GM18867 (cell line): ENCODE results near the gene LIMD2.
A peak's percentile ranks its signal among the peaks of the same experiment; 100 is the strongest.

Source experiments
- ATAC-seq: cut with Tn5 transposase; IDR thresholded peaks from one replicate; pipeline ENCODE4 v1.9.1; 2021; ENCODE audit warnings: mild to moderate bottlenecking, moderate library complexity; ENCODE audit not compliant: unreplicated experiment

Gene LIMD2

GRCh38 chr17:63701868-63702720 is 2.2 kb upstream of the LIMD2 start:
- ATAC-seq, result no peak

GRCh38 chr17:63701456-63701820 is 1.5 kb upstream of the LIMD2 start:
- no peak for ATAC-seq

GRCh38 chr17:63700528-63701455 is 867 bp upstream of the LIMD2 start:
- ATAC-seq, result peak; percentile 11

GRCh38 chr17:63698886-63699637 is 863 bp downstream of the LIMD2 start:
- peak; percentile 21 for ATAC-seq

- no peak for ATAC-seq
Observed at GRCh38 chr17:63698381-63698885, 1.5 kb downstream of the LIMD2 start.

GRCh38 chr17:63697341-63698286 is 2.3 kb downstream of the LIMD2 start:
- ATAC-seq, result peak; percentile 39

- ATAC-seq, result no peak
Observed at GRCh38 chr17:63696381-63696961, 3.5 kb downstream of the LIMD2 start.

GRCh38 chr17:63695889-63696288 is 4.0 kb downstream of the LIMD2 start:
- ATAC-seq, result no peak

GRCh38 chr17:63694950-63695773 is 4.8 kb downstream of the LIMD2 start:
- no peak for ATAC-seq

GRCh38 chr17:63694229-63694949 is 5.5 kb downstream of the LIMD2 start:
- ATAC-seq, result no peak

- ATAC-seq, result no peak
Observed at GRCh38 chr17:63693411-63694113, 6.4 kb downstream of the LIMD2 start.

- no peak for ATAC-seq
Observed at GRCh38 chr17:63692195-63692816, 7.6 kb downstream of the LIMD2 start.

GRCh38 chr17:63689479-63689878 is 10.4 kb downstream of the LIMD2 start:
- ATAC-seq, result no peak

GRCh38 chr17:63688396-63689020 is 11.4 kb downstream of the LIMD2 start:
- no peak for ATAC-seq

GRCh38 chr17:63686138-63686685 is 13.7 kb downstream of the LIMD2 start:
- no peak for ATAC-seq

- ATAC-seq, result no peak
Observed at GRCh38 chr17:63685578-63685977, 14.3 kb downstream of the LIMD2 start.
